H54 (cell line): ENCODE results near the gene EGFL8.
"Not testable (repeated sequence)": the region's sequence is repeated elsewhere in the genome, so short reads cannot be mapped to it uniquely, and the experiment has no call there.

Experiments
- DNase-seq: peaks from one replicate; pipeline ENCODE4 v3.0.0; 2011; ENCODE audit warnings: low spot score, mixed read lengths; ENCODE audit not compliant: insufficient read length
- FAIRE-seq: peaks from 3 replicates; lab custom pipeline; 2011; peaks lifted over from hg19 to GRCh38; lab: Jason Lieb, UNC
- POLR2A ChIP-seq: IDR thresholded peaks from 2 replicates; pipeline ENCODE4 v1.6.1; 2011; ENCODE audit warnings: low read depth, mild to moderate bottlenecking, low read length

The EGFL8 gene

GRCh38 chr6:32178547-32179440 lies 14.4 kb downstream of the EGFL8 start:
- DNase-seq (no peak), FAIRE-seq (no peak)
- TF ChIP-seq POLR2A: no peak

GRCh38 chr6:32179766-32180405 lies 15.5 kb downstream of the EGFL8 start:
- DNase-seq (no peak), FAIRE-seq (no peak)
- no peak for TF ChIP-seq POLR2A

GRCh38 chr6:32181148-32181702 lies 16.8 kb downstream of the EGFL8 start:
- DNase-seq: no peak
- TF ChIP-seq POLR2A: no peak
- no peak for FAIRE-seq

- no peak for TF ChIP-seq POLR2A
- DNase-seq: no peak
- no peak for FAIRE-seq
Observed at GRCh38 chr6:32181915-32182529, 17.6 kb downstream of the EGFL8 start.

GRCh38 chr6:32182555-32182981 lies 18.2 kb downstream of the EGFL8 start:
- no peak for TF ChIP-seq POLR2A
- FAIRE-seq: no peak
- no peak for DNase-seq

- DNase-seq: no peak
- TF ChIP-seq POLR2A: no peak
- no peak for FAIRE-seq
Observed at GRCh38 chr6:32183030-32183429, 18.6 kb downstream of the EGFL8 start.

GRCh38 chr6:32183483-32184083 lies 19.2 kb downstream of the EGFL8 start:
- no peak for TF ChIP-seq POLR2A
- FAIRE-seq (no peak), DNase-seq (no peak)

- FAIRE-seq (no peak), DNase-seq (no peak)
- TF ChIP-seq POLR2A: no peak
Observed at GRCh38 chr6:32184084-32184640, 19.8 kb downstream of the EGFL8 start, which contains the start of gene AGER. Gene AGER, minus strand, starts transcription at chr6:32184253. Its CDS starts 31 bp downstream, at chr6:32184222.

GRCh38 chr6:32185681-32186131 lies 21.3 kb downstream of the EGFL8 start:
- not testable (repeated sequence) for FAIRE-seq

GRCh38 chr6:32186151-32186840 lies 21.9 kb downstream of the EGFL8 start:
- not testable (repeated sequence) for FAIRE-seq, DNase-seq

More at GRCh38 chr6:32185681-32186131, 21.3 kb downstream of the EGFL8 start:
- peak; percentile 62 for DNase-seq

- no peak for TF ChIP-seq POLR2A
- FAIRE-seq: no peak
- DNase-seq: no peak
Observed at GRCh38 chr6:32187009-32187709, 22.8 kb downstream of the EGFL8 start.

GRCh38 chr6:32187725-32188380 lies 23.5 kb downstream of the EGFL8 start:
- not testable (repeated sequence) for FAIRE-seq, DNase-seq
